HepG2 (cell line): ENCODE data around the gene UCHL3.

Source experiments
- MYC ChIP-seq: sonication (generic); formaldehyde crosslinking; IDR thresholded peaks from 2 replicates; pipeline ENCODE4 v1.9.0; 2021; ENCODE audit warnings: missing genetic modification reagents, borderline replicate concordance
- POLR2A ChIP-seq, 2 experiments: IDR thresholded peaks; 2 replicates each; pipeline ENCODE4 v1.6.1; 2011; ENCODE audit warnings: low read depth in 2 of 2, low read length in 2 of 2, mild to moderate bottlenecking in 1 of 2, moderate library complexity in 1 of 2; ENCODE audit not compliant: insufficient read depth in 1 of 2
- ZNF619 ChIP-seq: sonication (generic); formaldehyde crosslinking; IDR thresholded peaks from 2 replicates; pipeline ENCODE4 v1.4.0; 2020; ENCODE audit warnings: mild to moderate bottlenecking, missing genetic modification reagents

- no peak for TF ChIP-seq POLR2A (IDR thresholded peaks at IDR 0.05; ENCODE audit: insufficient read depth in 1 of 2, low read depth in 2 of 2, low read length in 2 of 2)
- no peak for TF ChIP-seq MYC (CRISPR knock-in tag)
- TF ChIP-seq ZNF619 (CRISPR knock-in tag), result no peak
Measured at GRCh38 chr13:75603038-75603437, 53.4 kb downstream of the UCHL3 start.
